Endothelial cell of umbilical vein (primary cell): Measurements from ENCODE around the gene HSD3B7. TPM values are rescaled to one million over a fixed set of nuclear protein-coding genes. Genes with fewer than 3 reads are reported as not detected.

Experiments
- BruUV-seq: library from RNA; stranded (reverse); fragments of 400-500 nt; replicated peaks from 2 replicates; lab custom pipeline; 2021; lab: Mats Ljungman, UMichigan
- CTCF ChIA-PET: fragments of 300-600, 350-600 bp; sonication (Branson Sonifier 250); formaldehyde crosslinking; loops from one replicate; lab custom pipeline; 2021; ENCODE audit warnings: antibody characterized with exemption, inconsistent platforms; lab: Charles Lee
- POLR2A ChIA-PET: fragments of 300-600, 350-600 bp; sonication (Branson Sonifier 250); formaldehyde crosslinking; loops from one replicate; lab custom pipeline; 2021; ENCODE audit warnings: antibody characterized with exemption, inconsistent platforms; lab: Charles Lee
- DNase-seq: peaks from one replicate; pipeline ENCODE4 v3.0.0-alpha.2; 2011; ENCODE audit warnings: low read depth, low spot score
- FAIRE-seq: peaks from 2 replicates; lab custom pipeline; 2011; peaks lifted over from hg19 to GRCh38; lab: Jason Lieb, UNC
- H2AFZ ChIP-seq: 2 replicates; pipeline ENCODE4 v1.6.0; 2012; ENCODE audit warnings: low read depth, low read length, control low read depth, inconsistent platforms
- H3K27ac ChIP-seq: 2 replicates; pipeline ENCODE4 v1.5.1; 2011; ENCODE audit warnings: low read depth, mild to moderate bottlenecking, control low read depth, low read length, moderate library complexity; ENCODE audit not compliant: insufficient read depth
- H3K27me3 ChIP-seq, 2 experiments: 2 replicates each; pipeline versions ENCODE4 v1.6.0 to v1.6.1; 2011; ENCODE audit warnings: low read length in 2 of 2, mixed read lengths in 1 of 2; ENCODE audit not compliant: control insufficient read depth in 2 of 2, insufficient read depth in 2 of 2
- H3K36me3 ChIP-seq, 2 experiments: 2 replicates in 1 of 2; 3 replicates in 1 of 2; pipeline ENCODE4 v1.5.1; 2011; ENCODE audit warnings: low read length in 2 of 2, mild to moderate bottlenecking in 1 of 2, moderate library complexity in 1 of 2; ENCODE audit not compliant: control insufficient read depth in 2 of 2, insufficient read depth in 2 of 2; ENCODE audit errors: extremely low read depth in 1 of 2
- H3K4me1 ChIP-seq: 3 replicates; pipeline ENCODE4 v1.5.1; 2011; ENCODE audit warnings: mild to moderate bottlenecking, low read length; ENCODE audit not compliant: control insufficient read depth, insufficient read depth; ENCODE audit errors: extremely low read depth
- H3K4me2 ChIP-seq: 2 replicates; pipeline ENCODE4 v1.6.1; 2011; ENCODE audit warnings: low read length, control low read depth, mixed read lengths; ENCODE audit not compliant: insufficient read depth
- H3K4me3 ChIP-seq, 3 experiments: fragments of 200-600 bp in 1 of 3; sonication (generic), shearing (Covaris generic) in 1 of 3; replicated peaks in 1 of 3; 2 replicates each; pipeline ENCODE4 v1.5.1; 2011 to 2016; ENCODE audit warnings: control low read depth in 3 of 3, low read length in 3 of 3, mild to moderate bottlenecking in 2 of 3, inconsistent platforms in 1 of 3, low read depth in 1 of 3, moderate library complexity in 1 of 3; ENCODE audit not compliant: insufficient read depth in 1 of 3
- H3K79me2 ChIP-seq: 2 replicates; pipeline ENCODE4 v1.6.0; 2012; ENCODE audit warnings: low read length, inconsistent platforms; ENCODE audit not compliant: control insufficient read depth, insufficient read depth
- H3K9ac ChIP-seq: replicated peaks from 2 replicates; pipeline ENCODE3; 2011; ENCODE audit warnings: low read length, control low read depth; ENCODE audit not compliant: insufficient read depth; ENCODE audit errors: extremely low read depth
- H3K9me1 ChIP-seq: replicated peaks from 3 replicates; pipeline ENCODE4 v1.6.0; 2011; ENCODE audit warnings: mild to moderate bottlenecking, low read length; ENCODE audit not compliant: control insufficient read depth, insufficient read depth; ENCODE audit errors: extremely low read depth
- H3K9me3 ChIP-seq: replicated peaks from 2 replicates; pipeline ENCODE4 v1.5.1; 2012; ENCODE audit warnings: low read length, inconsistent platforms; ENCODE audit not compliant: control insufficient read depth, insufficient read depth
- H4K20me1 ChIP-seq: replicated peaks from 2 replicates; pipeline ENCODE3; 2011; ENCODE audit warnings: mild to moderate bottlenecking, low read length; ENCODE audit not compliant: control insufficient read depth, insufficient read depth; ENCODE audit errors: extremely low read depth
- CTCF ChIP-seq, 2 donors: IDR thresholded peaks; 1 replicate in 1 of 2; 2 replicates in 1 of 2; pipeline ENCODE4 v1.5.1; 2011; ENCODE audit warnings: low read length in 2 of 2, mild to moderate bottlenecking in 2 of 2, moderate library complexity in 2 of 2, control low read depth in 1 of 2, inconsistent platforms in 1 of 2, low read depth in 1 of 2; ENCODE audit not compliant: insufficient read depth in 1 of 2; ENCODE audit errors: extremely low read depth in 1 of 2
- EZH2 ChIP-seq: IDR thresholded peaks from 2 replicates; pipeline ENCODE4 v1.6.1; 2012; ENCODE audit warnings: borderline replicate concordance, low read depth, mild to moderate bottlenecking, moderate library complexity, low read length, inconsistent platforms; ENCODE audit not compliant: severe bottlenecking
- FOS ChIP-seq: IDR thresholded peaks from 2 replicates; pipeline ENCODE4 v1.6.1; 2011; ENCODE audit warnings: mild to moderate bottlenecking, low read length, moderate library complexity, borderline replicate concordance; ENCODE audit not compliant: insufficient read depth
- GATA2 ChIP-seq: IDR thresholded peaks from 2 replicates; pipeline ENCODE4 v1.7.0; 2011; ENCODE audit warnings: low read depth, mild to moderate bottlenecking, moderate library complexity, mixed read lengths, low read length; ENCODE audit not compliant: insufficient read length, insufficient read depth
- JUN ChIP-seq: IDR thresholded peaks from 2 replicates; pipeline ENCODE4 v1.6.1; 2011; ENCODE audit warnings: borderline replicate concordance, low read depth; ENCODE audit not compliant: insufficient read length, insufficient read depth
- MAX ChIP-seq: IDR thresholded peaks from 2 replicates; pipeline ENCODE4 v1.6.1; 2011; ENCODE audit not compliant: insufficient read depth, insufficient read length
- MYC ChIP-seq: IDR thresholded peaks from one replicate; pipeline ENCODE4 v1.6.1; 2011; ENCODE audit warnings: mild to moderate bottlenecking, low read depth, low read length
- POLR2A ChIP-seq: IDR thresholded peaks from 2 replicates; pipeline ENCODE4 v1.6.1; 2012; ENCODE audit warnings: low read depth, mild to moderate bottlenecking, control low read depth, low read length
- POLR2AphosphoS5 ChIP-seq: IDR thresholded peaks from 2 replicates; pipeline ENCODE4 v1.6.1; 2012; ENCODE audit warnings: low read depth, mild to moderate bottlenecking, control low read depth, low read length, moderate library complexity; ENCODE audit not compliant: insufficient read depth
- dilution Hi-C: fragments of 300-500 bp; cut with MboI; formaldehyde crosslinking; loops from one replicate; pipeline ENCODE4 v1.15.0; 2019; ENCODE audit warnings: low sequenced_read_pairs; ENCODE audit not compliant: extremely low pct_ligation_motif_present
- intact Hi-C: fragments of 100-400 bp; cut with micrococcal nuclease; formaldehyde crosslinking; loops from one replicate; pipeline ENCODE4 v1.10.0; 2022
- polyA plus RNA-seq, 4 experiments: library from polyadenylated mRNA; depleted of rRNA in 3 of 4; stranded (reverse) in 3 of 4; unstranded in 1 of 4; fragments of >200 nt; gene quantifications; 2 replicates each; pipeline versions ENCODE4 v1.2.1 to v1.2.3, GENCODE V29; 2011 to 2012; ENCODE audit warnings: missing spikeins in 1 of 4
- total RNA-seq: library from RNA; stranded (reverse); gene quantifications from 2 replicates; pipeline ENCODE4 v1.2.3, GENCODE V29; 2021

The HSD3B7 gene
- total and polyA plus RNA-seq, 2 donors (not counting 3 experiments of a cell fraction or from before 2014, with no cell fraction given), result 3.5 to 4.8 TPM

DNA sequence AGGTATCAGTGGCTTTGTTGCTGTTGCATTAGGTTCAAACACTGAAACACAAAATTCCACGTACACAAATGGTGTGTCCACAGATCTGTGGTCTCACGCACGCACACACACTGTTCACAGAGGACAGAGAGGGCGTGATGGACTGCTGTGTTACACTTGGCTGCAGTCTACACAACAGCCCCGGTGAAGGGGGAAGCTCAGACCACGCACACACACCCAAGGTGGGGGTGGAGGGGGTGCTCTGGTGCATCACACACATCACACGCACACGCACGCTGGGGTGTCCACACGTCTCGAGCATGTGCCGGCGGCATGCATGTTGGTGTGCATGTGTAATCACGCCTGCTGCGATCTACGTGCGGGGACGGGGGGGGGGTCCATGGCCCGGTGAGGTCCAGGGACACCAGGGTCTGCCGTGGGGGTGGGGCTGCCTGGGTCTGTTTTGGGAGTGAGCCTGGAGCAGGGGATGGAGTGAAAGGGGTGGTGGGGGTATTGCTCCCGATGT lies 7.3 kb downstream of the HSD3B7 start:
- no peak for TF ChIP-seq GATA2
- TF ChIP-seq POLR2AphosphoS5, result no peak
- TF ChIP-seq MYC, result no peak
- no peak for TF ChIP-seq EZH2
- TF ChIP-seq POLR2A, result no peak
- TF ChIP-seq JUN, result no peak
- TF ChIP-seq MAX, result no peak
- no peak for TF ChIP-seq CTCF (IDR thresholded peaks at IDR 0.05; ENCODE audit: extremely low read depth in 1 of 2, insufficient read depth in 1 of 2, low read depth in 1 of 2, low read length in 2 of 2)
- no peak for TF ChIP-seq FOS
- ChIA-PET CTCF (no interaction called here), POLR2A (no interaction called here)
- Histone ChIP-seq H3K36me3 (no peaks in the 10 kb centered on the region), H3K4me2 (no peak overlapping the region), H3K9me3 (no peaks in the 10 kb centered on the region), H3K79me2 (no peaks in the 10 kb centered on the region), H4K20me1 (no peaks in the 10 kb centered on the region), H3K9ac (no peak overlapping the region), H3K9me1 (no peaks in the 10 kb centered on the region), H3K27me3 (no peaks in the 10 kb centered on the region), H2AFZ (no peak overlapping the region), H3K4me3 (no peak overlapping the region), H3K4me1 (no peaks in the 10 kb centered on the region), H3K27ac (no peak overlapping the region)
- dilution Hi-C loops, result no loop called here
- DNase-seq (no peak), FAIRE-seq (no peak)
- intact Hi-C loops, result no loop called here
- BruUV-seq, result no TSS peak
